ENCODE results near the gene SCYGR3. TPM values are rescaled to one million over a fixed set of nuclear protein-coding genes. Genes with fewer than 3 reads are reported as not detected.

Gene SCYGR3
- total RNA-seq, 6 donors from 2014 or later, result not detected

DNA sequence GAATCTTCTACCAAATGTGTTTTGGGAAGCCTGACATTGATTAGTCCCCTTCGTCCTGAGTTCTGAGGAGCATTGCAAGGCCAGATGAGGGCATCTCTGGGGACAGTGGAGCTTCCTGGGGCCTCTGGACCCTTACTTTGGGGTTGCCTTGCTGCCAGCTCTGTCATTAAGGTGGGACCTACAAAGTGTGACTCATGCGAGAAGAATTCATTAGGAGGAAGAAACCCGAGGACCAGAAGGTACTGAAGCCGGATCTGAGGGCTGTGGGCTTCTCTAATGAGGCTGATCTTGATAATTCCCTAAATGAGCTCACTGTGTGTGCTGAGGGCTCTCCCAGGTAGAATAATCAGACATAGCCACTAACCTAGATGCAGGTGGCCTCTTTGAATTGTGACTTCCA is 16.6 kb downstream of the SCYGR3 start:
- Histone ChIP-seq H3K4me3 (no peak overlapping the region), H3K27me3 (no peaks in the 10 kb centered on the region), H3K27ac (no peak overlapping the region), H3K9me3 (no peaks in the 10 kb centered on the region), H3K36me3 (no peaks in the 10 kb centered on the region), H3K4me1 (no peaks in the 10 kb centered on the region)
- TF ChIP-seq POLR2AphosphoS5 (IDR thresholded peaks at IDR 0.05), result no peak
- TF ChIP-seq POLR2A (IDR thresholded peaks at IDR 0.05), result no peak
- TF ChIP-seq EP300 (IDR thresholded peaks at IDR 0.05), result no peak
- DNase-seq, result no peak
- ATAC-seq (ENCODE audit: low FRiP score in 2 of 2), result no peak
- WGBS, 2 donors, result 76 to 82% methylated on average over 4 of the region's 4 CpGs

DNA sequence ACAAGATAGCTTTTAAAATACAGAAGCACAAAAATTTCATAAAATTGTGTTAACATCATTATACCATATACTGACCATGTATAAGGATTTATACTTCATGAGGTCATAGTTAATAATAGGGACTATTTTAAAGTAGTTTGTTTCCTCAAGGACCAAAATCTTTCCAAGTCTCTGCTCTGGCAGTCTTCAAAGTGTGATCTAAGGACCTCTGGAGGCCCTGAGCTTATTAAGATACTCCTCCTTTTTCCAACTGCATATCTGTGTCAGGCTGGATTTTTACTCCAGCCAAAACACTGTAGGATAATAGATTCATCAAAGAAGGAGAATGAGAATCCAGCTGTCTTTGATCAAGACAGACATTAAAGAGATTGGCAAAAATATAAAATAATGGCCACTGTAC is 17.6 kb downstream of the SCYGR3 start:
- Histone ChIP-seq H3K4me1 (no peaks in the 10 kb centered on the region), H3K36me3 (no peaks in the 10 kb centered on the region), H3K27me3 (no peaks in the 10 kb centered on the region), H3K4me3 (no peak overlapping the region), H3K27ac (no peak overlapping the region), H3K9me3 (no peaks in the 10 kb centered on the region)
- TF ChIP-seq POLR2A (IDR thresholded peaks at IDR 0.05), result no peak
- no peak for TF ChIP-seq POLR2AphosphoS5 (IDR thresholded peaks at IDR 0.05)
- TF ChIP-seq, protein P1, sequence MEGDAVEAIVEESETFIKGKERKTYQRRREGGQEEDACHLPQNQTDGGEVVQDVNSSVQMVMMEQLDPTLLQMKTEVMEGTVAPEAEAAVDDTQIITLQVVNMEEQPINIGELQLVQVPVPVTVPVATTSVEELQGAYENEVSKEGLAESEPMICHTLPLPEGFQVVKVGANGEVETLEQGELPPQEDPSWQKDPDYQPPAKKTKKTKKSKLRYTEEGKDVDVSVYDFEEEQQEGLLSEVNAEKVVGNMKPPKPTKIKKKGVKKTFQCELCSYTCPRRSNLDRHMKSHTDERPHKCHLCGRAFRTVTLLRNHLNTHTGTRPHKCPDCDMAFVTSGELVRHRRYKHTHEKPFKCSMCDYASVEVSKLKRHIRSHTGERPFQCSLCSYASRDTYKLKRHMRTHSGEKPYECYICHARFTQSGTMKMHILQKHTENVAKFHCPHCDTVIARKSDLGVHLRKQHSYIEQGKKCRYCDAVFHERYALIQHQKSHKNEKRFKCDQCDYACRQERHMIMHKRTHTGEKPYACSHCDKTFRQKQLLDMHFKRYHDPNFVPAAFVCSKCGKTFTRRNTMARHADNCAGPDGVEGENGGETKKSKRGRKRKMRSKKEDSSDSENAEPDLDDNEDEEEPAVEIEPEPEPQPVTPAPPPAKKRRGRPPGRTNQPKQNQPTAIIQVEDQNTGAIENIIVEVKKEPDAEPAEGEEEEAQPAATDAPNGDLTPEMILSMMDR (IDR thresholded peaks at IDR 0.05), result no peak
- no peak for TF ChIP-seq EP300 (IDR thresholded peaks at IDR 0.05)
- ATAC-seq (ENCODE audit: low FRiP score in 2 of 2), result peak in 1 of 2 donors; percentile 45
- DNase-seq, result no peak

DNA sequence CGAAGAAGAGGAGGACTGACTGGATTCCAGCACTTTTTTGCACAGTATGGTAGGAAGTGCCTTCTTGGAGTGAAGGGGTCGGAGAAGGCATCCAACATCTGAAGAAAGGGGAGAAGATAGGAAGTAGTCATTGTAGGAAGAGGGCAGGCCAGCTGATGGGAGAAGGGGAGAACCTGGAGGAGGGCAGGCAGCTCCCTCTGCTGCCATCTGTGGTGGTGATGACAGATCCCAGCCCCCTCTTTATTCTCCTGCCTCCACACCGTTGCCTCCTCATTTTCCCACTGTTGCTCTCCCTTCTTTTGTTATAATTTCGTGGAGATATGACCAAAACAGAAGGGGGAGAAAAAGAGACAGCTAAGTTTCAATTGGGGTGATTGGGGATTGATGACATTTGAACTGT is 18.8 kb downstream of the SCYGR3 start:
- H3K27ac ChIP-seq, result no peak overlapping the region
- TF ChIP-seq POLR2AphosphoS5 (IDR thresholded peaks at IDR 0.05), result no peak
- TF ChIP-seq EP300 (IDR thresholded peaks at IDR 0.05), result no peak
- no peak for TF ChIP-seq POLR2A (IDR thresholded peaks at IDR 0.05)
- TF ChIP-seq, protein P1 (IDR thresholded peaks at IDR 0.05), result no peak
- no peaks in the 10 kb centered on the region for H3K27me3 ChIP-seq
- no peak for DNase-seq
- ATAC-seq (ENCODE audit: low FRiP score in 2 of 2), result no peak
- 57 to 64% methylated on average over 4 of the region's 4 CpGs for WGBS, 2 donors
- H3K4me3 ChIP-seq, result no peak overlapping the region
- no peaks in the 10 kb centered on the region for H3K9me3 ChIP-seq
- H3K36me3 ChIP-seq, result no peaks in the 10 kb centered on the region
- H3K4me1 ChIP-seq, result no peaks in the 10 kb centered on the region

DNA sequence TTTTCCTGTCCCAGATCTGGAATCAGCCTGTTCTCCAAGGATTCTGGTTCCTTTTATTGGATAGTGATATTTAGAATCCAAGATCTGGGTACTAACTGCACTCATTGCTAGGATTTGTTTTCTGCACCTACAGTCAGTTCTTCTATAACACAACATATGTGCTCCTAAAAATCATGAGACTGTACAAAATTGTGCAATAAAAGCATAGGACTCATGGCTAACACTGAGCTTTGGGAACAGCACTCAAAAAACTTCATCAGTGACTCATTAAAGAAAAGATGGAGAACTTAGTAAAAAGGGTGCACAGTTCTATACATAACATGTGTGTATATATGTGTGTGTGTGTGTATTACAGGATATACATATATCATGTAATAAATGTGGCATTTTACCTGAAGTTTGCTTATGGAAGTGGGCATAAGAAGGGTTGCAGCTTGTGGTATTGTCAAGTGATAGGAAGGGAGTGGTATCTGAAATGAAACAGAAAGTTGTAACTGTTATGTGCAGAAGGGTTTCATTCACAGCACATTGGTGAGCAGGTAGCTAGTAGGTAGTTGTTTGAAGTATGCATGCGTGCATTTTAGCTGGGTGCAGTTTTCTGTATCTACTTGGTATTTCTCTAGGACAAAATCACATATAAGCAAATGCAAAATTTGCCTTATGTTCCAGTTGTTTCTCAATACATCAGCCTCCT is 21.8 kb downstream of the SCYGR3 start:
- no peaks in the 10 kb centered on the region for H3K4me1 ChIP-seq
- DNase-seq (no peak), ATAC-seq (ENCODE audit: low FRiP score in 2 of 2) (no peak)
- H3K4me3 ChIP-seq, result no peak overlapping the region
- H3K27me3 ChIP-seq, result no peaks in the 10 kb centered on the region
- no peaks in the 10 kb centered on the region for H3K36me3 ChIP-seq
- TF ChIP-seq POLR2AphosphoS5 (IDR thresholded peaks at IDR 0.05), result no peak
- no peak for TF ChIP-seq EP300 (IDR thresholded peaks at IDR 0.05)
- TF ChIP-seq, protein P1 (IDR thresholded peaks at IDR 0.05), result no peak
- TF ChIP-seq POLR2A (IDR thresholded peaks at IDR 0.05), result no peak
- WGBS, 2 donors, result 77 to 78% methylated on average over 1 of the region's 1 CpG
- no peak overlapping the region for H3K27ac ChIP-seq
- no peaks in the 10 kb centered on the region for H3K9me3 ChIP-seq

DNA sequence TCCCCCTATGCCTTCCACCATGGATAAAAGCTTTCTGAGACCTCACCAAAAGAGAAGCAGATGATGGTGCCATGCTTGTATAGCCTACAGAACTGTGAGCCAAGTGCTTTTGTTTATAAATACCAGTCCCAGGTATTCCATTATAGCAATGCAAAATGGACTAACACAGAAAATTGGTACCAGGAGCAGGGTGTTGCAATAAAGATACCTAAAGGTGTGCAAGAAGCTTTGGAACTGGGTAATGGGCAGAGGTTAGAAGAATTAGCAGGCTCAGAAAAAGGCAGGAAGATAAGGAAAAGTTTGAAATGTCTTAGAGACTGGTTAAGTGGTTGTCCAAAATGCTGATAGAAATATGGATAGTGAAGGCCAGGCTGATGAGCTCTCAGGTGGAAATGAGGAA is 32.3 kb downstream of the SCYGR3 start:
- no peaks in the 10 kb centered on the region for H3K27me3 ChIP-seq
- no peak for DNase-seq
- ATAC-seq (ENCODE audit: low FRiP score in 2 of 2), result no peak
- H3K4me3 ChIP-seq, result no peak overlapping the region
- no peaks in the 10 kb centered on the region for H3K4me1 ChIP-seq
- H3K9me3 ChIP-seq, result peaks cover 0 to 14% (median 3%) of the 10 kb centered on the region in 4 donors
- no peak for TF ChIP-seq POLR2AphosphoS5 (IDR thresholded peaks at IDR 0.05)
- H3K36me3 ChIP-seq, result no peaks in the 10 kb centered on the region
- H3K27ac ChIP-seq, result no peak overlapping the region

DNA sequence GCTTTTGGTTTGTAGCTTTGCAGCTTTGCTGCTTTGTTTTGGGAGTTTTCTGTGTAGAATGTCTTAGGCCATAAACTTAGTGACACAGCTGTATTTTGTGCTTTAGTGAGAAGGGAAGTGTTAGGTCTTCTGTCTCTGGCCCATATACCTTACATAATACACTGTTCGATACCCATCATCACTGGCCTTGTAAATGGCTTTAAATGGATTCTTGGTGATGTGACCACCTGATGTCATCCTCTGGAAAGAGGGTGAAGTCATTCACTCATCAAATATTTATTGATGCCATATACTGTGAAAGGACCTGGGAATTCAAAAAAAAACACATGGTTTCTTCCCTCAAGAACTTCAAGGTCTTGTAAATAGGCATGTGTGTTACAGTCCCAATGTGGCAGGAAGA is 34.8 kb downstream of the SCYGR3 start:
- H3K27me3 ChIP-seq, result no peaks in the 10 kb centered on the region
- 96 to 100% methylated on average over 1 of the region's 1 CpG for WGBS, 2 donors
- ATAC-seq (ENCODE audit: low FRiP score in 2 of 2) (no peak), DNase-seq (no peak)
- H3K27ac ChIP-seq, result no peak overlapping the region
- no peaks in the 10 kb centered on the region for H3K4me1 ChIP-seq
- H3K9me3 ChIP-seq, result peaks cover 0 to 14% (median 3%) of the 10 kb centered on the region in 4 donors
- no peaks in the 10 kb centered on the region for H3K36me3 ChIP-seq
- TF ChIP-seq, protein P1 (IDR thresholded peaks at IDR 0.05), result no peak
- TF ChIP-seq EP300 (IDR thresholded peaks at IDR 0.05), result no peak
- no peak for TF ChIP-seq POLR2AphosphoS5 (IDR thresholded peaks at IDR 0.05)
- no peak for TF ChIP-seq POLR2A (IDR thresholded peaks at IDR 0.05)
- H3K4me3 ChIP-seq, result no peak overlapping the region

All from upper lobe of left lung (tissue), 6 donors.